T-helper 22 cell (primary cell): ENCODE data around the gene SLC17A9.

Experiments used
- DNase-seq: peaks from one replicate; pipeline ENCODE4 v3.0.0-alpha.2; 2020; ENCODE audit warnings: low read depth

The SLC17A9 gene, protein sequence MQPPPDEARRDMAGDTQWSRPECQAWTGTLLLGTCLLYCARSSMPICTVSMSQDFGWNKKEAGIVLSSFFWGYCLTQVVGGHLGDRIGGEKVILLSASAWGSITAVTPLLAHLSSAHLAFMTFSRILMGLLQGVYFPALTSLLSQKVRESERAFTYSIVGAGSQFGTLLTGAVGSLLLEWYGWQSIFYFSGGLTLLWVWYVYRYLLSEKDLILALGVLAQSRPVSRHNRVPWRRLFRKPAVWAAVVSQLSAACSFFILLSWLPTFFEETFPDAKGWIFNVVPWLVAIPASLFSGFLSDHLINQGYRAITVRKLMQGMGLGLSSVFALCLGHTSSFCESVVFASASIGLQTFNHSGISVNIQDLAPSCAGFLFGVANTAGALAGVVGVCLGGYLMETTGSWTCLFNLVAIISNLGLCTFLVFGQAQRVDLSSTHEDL

DNA sequence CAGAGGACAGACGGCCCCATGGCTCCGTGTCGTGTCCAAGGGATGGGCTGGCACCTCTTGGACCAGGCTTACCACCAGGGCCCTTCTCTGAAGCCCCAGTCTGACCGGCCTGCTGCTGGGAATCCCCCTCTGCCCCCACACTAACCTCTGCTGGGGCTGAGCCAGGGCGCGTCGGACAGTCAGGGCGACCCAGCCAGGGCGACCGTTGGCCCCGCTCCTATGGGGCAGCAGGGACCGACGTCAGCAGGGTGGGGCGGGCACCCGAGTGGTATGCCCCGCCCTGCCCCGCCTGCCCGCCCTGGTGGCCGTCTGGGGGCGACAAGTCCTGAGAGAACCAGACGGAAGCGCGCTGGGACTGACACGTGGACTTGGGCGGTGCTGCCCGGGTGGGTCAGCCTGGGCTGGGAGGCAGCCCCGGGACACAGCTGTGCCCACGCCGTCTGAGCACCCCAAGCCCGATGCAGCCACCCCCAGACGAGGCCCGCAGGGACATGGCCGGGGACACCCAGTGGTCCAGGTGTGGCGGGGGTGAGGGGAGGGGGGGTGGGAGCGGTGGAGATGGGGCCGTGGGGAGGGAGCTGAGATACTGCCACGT, at the start of gene SLC17A9:
Gene SLC17A9 (plus strand): TSS at position 337 of the 595 bp plus-strand sequence. CDS start 122 bp downstream, at position 459.
- no peak for DNase-seq

DNA sequence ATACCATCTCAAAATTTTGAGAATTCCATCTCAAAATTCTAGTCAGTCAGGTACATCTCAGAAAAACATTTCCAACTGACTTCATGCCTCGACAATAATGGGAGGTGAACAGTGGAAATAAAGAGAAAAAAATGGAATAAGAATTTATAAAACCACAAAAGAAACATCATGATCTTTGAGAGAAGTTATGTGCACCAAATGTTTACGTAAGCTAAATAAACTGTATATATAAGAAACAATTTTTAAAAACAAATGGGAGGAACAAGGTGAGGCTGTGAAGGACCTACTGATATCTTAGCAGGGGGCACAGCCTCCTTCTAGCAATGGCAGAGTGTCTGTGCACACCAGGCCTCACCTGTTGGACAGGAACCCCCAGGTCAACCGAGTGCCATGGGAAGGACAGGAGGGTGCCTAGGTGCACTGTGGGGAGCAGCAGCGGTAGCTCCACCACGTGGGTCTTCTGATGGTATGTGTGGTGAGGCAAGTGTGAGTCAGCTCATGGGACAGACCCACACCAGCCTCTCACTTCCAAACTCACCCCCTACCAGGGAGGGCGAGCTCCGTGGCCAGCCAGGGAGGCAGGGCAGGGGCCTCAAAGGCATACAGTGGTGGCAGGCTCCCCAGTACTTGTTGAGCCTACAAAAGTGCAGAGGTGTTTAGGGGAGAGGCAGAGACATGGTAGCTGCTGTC, 49.4 kb upstream of the SLC17A9 start:
- DNase-seq, result no peak

DNA sequence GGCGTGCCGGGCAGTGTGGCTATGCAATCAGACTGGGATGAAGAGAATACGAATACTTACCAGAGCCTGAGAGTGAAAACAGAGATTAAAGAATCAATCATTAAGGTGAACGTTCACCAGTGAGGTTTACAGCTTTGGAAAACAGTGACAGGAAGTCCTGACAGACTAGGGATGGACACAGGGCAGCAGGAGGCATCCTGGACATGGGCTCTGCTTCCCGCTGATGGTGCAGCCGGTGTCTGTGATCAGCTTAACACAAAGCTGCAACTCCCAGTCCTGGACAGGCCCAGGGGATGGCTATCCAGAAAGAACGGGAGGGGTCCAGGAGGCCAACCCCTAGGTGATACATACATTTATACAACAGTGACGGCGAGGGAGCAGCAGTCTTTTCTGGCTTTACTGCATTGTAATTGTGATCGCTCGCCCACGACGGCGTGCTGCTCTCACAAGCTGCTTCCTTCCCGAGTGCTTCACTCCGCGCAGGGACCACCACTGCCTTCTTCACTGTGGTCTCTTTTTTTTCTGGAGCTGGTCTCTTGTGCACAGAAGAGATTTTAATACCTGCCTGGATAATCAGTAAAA, 46.9 kb upstream of the SLC17A9 start:
- no peak for DNase-seq

DNA sequence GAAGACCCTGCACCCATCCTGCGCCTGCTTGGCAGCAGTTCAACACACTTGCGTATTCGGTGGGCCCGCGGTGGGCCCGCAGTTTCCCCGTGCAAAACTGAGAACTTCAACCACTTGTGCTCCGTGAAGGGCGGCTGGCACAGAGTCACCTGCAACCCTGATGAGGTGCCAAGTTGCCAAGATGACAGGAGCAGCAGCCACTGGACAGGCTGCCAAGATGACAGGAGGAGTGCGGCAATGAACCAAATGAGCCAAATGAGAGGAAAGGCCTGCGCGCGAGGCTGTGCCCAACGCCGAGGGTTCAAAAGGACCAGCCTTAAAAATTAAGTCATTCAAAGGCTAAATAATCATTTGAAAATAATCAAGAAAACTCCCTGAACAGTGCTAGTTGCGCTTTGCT, 46.3 kb upstream of the SLC17A9 start:
- DNase-seq, result no peak

DNA sequence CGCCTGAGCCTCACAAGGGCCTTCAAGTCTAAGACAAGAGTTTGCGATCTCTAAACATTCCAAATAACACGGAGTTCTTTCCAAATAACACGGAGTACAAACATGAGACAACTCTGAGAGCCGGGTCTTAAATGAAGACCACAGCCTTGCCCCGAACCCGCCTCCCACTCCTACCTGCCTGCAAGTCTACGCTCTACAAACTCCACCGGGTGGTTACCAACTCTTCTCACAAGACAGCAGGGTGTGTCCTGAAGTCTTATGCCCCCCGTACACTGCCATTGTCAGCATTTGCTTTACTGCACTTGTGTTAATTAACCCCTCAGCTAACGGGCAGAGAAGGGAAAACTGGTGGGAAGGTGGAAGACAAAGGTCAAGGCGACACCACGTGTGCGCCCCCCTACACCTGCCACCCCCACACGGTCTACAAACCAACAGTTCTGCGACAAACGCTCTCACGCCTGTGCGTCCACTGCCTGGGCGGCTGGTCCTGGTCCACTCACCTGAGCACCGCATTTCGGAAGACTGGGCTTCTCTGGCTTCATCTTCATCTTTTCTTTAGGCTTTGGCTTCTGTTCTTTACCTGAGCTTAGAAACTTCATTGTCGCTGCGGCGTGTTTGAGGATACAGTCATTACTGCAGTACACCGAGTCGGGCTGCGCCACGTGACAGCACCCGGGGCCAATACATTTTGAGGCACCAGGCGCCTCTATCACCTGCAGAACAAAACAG, 45.7 kb upstream of the SLC17A9 start:
- DNase-seq, result no peak

DNA sequence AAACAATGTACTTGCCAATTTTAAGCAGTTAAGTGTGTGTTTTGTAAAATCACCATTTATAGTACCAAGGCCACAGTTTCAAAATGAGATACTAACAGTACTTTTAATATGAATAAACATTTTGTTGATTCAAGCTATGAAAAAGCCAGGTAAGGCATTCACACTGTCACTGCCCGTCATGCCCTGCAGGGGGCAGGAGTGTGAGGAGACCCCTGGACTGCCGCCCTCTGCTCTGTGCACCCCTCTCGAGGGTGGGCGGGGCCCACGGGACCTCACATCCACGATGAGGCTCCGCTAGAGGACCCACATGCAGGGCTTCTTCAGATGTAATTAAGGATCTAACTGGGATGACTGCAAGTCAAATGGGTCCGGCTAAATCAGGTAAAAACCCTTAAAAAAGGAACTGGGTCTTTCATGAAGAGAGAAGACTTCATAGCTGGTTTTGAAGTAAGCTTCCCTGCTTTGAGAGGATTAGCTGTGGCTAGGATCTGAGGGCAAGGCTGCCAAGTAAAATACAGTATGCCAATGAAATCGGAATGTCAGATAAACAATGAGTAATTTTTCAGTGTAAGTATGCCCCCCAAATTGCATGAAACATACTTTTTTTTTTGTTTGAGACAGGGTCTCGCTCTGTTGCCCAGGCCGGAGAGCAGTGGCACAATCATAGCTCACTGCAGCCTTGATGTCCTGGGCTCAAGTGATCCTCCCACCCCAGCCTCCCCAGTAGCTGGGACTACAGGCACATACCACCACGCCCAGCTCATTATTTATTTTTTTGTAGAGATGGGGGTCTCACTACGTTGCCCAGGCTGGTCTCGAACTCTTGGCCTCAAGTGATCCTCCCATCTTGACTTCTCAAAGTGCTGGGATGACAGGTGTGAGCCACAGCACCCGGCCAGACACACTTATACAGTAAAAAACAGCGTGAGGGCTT, 44.9 kb upstream of the SLC17A9 start:
- no peak for DNase-seq

DNA sequence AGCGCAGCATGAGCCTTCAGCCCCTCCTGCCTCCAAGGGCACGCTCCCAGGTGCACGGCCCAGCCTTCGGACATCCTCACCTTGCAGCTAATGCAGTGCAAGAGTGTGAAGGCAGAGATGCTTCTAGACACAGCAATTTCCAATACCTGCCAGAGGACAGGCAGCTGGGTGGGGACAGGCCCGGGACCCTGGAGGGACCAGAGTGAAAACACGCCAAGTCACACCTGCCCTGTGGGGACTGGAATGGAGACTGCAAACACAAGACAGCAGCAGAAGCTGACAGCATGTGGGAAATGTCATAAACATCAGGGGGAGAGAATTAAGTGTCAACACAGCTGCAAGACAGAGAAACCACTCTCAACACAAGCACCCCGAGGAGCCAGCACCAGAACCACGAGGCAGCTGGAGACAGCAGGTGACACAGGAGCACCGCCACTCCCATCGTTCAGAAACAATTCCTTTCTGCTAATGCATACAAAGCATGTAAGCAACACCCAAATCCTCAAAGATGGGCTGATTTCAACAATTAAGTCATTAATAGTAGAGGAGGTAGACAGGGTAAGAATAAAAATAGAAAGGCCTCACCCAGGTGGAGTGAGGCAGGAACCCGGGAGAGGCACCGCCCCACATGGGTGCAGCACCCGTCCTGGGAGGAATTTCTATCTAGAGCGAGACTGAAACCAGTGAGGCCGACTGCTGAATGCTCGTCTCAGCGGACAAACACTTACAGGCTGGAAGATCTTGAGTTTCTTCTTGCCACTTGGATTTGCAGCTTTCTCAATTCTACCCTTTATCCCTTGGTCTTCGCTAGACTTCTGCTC, 43.3 kb upstream of the SLC17A9 start:
- no peak for DNase-seq

DNA sequence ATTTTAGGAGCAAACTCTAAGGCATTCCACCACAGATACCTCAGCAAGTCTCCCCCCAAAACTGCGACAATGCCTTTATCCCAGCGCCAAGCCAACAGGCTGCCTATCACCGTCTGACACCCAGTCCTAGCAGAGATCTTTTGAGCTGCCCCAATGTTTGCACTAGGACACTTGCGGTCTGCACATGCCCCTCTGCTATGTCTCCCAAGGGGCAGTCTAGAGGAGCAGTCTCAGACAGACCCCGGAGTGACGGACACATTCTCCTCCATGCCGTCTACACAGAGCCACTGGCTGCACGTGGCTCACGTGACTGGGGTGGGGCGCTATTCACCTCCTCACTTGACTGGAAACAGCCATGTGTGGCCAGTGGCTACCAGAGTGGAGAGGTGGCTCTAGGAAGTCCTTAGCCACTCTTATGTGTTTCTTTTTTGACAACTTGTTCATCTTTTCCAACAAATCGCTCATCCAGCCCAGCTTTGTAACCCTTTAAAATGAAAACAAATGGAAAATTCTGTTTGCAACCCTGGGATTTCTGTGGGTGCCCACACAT, 42.2 kb upstream of the SLC17A9 start:
- no peak for DNase-seq

DNA sequence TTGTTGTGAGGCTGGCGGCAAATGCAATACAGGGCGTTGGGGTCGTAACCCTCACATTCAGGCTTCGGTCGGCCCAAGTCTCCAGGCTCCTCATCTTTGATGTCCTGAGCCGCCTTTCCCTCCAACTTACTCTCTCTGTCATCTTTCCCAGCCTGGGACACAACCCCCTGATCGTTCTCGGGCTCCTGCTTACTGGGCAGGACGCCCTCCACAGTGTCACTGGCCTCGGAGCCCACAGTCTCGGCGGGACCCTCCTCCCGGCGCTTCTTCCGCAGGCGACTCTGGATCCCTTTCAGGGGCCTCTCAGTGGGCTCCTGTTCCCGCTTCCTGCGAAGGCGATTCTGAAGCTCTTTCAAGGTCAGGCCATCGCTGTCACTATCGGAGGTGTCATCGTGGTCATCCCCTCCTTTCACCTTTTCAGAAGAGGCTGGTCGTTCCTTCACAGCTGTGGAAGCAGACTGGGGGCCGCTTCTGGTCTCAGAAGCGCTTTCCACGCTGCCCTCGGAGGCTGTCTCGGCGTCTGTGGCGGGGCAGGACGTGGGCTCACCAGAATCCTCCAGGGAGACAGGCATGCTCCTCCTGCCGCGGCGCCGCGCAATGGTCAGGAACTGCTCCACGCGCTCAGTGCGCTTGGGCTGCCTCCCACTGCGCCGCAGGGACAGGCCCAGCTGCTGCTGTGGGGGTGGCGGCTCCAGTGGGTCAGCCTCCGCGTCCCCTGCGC, 41.6 kb upstream of the SLC17A9 start:
- DNase-seq, result no peak

DNA sequence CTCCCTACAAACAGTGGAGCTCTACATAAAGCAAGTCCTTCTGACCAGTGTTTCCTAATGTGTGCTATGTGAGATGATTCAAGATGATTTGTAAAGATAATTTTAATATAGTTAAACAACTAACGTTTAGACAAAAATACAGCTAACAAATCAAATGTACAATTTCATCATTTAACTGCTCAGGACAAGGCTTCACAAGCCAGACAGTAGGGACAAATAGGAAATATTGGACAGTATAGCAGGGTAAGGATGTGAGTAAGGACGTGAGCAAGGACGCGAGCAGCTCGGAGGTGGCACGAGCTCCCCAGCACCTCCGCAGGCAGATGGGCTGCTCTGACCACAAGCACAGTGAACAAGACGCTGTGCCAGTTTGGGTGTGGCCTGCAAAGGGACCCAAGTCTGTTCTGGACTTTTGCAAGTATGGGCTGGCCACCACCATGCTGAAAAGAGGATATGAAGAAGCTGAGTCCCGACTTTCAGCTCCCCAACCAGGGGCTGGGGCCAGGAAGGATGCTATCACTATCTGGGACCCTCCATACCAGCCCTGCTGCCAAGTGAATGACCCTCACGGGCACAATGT, 40.7 kb upstream of the SLC17A9 start:
- no peak for DNase-seq

DNA sequence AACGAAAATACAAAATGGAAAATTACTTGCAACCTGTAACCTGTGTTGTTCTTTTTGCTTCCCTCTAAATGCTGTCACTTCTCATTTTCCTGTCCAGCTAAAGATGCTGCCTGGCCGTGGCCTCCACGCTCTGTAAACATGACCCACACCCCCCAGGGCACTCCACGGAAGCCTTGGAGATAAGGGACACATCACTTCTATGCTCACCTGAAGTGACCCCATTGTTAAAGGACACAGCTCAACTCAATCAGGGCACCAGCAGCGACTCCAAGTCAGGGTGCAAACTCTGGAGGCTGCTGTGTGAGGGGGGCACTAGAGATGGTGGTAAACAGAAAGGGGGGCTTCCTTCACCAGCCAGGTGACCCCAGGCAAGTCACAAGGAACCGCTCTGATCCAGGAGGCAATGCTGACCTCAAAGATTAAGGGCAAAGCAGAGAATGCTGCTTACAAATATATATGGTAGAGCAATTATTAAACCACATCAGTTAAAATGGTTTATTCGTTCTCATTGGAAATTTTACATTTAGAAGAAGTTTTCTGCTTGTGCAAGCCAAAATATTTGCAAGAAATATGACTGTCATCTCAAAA, 39.4 kb upstream of the SLC17A9 start:
- no peak for DNase-seq

DNA sequence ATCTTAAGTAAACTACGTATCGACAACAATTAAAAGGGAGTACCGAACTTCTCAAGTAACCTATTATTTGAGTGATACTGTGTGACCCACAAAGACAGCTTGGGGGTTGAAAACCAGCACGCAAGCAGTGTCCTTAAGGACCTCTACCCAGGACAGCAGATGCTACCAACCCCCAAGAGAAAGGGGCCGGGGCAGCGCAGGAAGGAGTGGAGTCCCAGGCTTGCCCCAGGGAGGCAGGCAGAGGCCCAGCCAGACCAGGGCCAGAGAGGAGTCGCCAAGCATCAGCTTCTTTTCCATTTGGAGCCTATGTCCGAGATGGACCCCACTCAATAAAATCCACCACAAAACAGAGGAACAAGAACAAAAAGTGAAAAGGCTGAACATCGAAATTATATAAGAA, 38.1 kb upstream of the SLC17A9 start:
- DNase-seq, result no peak

DNA sequence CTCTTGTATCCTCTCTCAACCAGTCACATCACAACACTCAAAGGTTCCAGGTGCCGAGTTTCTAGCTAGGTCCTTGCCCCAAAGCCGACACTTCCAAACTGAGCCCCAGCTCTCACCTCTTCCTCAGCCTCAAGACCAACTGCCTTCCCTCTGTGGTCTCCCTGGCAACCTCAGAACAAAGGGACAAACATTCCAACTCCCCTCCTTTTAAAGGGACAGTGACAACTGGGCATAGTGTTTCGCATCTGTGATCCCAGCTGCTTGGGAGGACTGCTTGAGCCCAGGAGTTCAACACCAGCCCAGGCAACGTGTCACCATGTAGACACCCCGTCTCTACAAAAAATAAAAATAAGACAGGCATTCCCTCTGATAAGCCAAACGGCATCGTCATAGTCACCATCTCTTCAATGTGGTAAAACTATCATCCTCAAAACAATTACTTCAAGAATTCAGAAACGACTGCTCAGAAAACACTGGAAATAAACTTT, 37.5 kb upstream of the SLC17A9 start:
- DNase-seq, result no peak

DNA sequence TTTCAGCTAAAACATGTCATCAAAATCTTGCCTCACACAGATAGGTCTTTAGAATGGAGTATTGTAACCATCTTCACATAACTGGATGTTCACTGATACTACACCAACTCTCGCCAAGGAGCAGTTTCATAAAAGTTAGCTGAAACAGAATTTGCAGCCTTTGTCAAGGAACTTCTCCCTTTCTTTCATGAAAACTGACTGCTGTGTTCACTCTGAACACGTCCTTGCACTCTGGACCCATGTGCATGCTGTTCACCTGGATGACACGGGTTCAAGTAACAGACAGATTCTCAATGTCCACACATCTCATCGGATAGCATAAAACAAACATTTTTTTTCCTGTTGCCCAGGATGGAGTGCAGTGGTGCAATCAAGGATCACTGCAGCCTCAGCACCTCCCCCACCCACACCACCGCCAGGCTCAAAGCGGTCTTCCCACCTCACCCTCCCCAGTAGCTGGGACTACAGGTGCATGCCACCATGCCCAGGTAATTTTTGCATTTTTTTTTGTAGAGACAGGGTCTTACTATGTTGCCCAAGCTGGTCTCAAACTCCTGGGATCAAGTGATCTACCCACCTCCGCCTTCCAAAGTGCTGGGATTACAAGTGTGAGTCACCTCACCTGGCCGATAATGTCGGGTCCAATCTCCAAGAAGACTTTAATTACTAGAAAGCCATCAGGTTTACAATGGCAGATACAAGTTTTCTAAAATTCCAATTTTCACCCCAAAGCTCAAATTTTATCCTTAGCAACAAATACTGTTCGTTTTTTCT, 35.6 kb upstream of the SLC17A9 start:
- no peak for DNase-seq

DNA sequence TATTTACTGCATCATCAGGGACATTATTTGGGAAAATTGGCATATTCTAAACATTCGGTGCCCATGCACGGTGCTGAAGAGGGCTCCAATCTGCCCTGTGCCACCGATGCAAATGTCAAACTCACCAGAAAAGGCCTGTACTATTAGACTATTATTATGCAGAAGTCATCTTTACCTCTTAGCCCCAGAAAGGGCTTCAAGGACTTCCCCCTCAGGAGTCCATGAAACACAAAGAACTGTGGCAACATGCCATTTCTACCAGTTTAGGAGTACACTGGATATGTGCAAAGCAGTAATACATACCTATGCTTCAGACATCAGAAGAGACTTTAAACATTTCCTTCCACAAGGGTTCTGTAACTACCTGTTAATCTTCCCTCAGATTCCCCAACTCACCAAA, 34.8 kb upstream of the SLC17A9 start:
- DNase-seq, result no peak

DNA sequence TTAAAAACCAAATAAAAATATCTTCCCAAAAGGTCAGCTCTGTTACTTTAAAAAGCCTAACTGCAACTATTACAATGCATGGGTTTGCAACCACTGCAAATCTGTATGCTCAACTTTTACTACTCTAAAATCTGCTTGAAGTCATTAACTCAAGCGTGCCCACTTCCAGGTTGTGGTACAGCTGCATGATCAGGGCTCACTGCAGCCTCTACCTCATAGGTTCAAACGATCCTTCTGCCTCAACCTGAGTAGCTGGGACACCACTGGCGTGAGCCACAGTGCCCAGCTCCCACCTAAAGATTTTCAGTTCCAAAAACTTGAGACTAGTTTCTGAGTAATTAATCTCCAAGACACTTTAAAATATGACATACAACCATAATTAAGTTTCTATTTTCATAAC, 34.4 kb upstream of the SLC17A9 start:
- no peak for DNase-seq

DNA sequence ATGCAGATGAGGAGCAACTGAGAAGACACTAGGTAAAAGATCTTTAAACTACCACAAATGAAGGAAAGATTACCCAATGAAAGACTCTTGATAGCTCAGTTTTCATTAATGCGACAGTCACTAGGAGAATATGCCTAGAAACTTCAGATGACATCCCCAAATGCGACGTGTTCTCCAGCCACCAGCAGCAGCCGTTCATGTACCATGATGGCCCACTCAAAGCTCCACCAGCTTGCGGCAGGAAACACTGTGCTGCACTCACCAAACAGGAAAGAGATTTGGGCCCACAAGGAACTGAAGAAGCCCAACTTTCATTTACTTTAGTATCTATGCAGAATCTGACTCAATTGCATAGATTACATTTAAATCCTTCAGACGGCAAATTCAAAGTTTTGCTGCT, 33.7 kb upstream of the SLC17A9 start:
- DNase-seq, result peak; percentile 51
